ENCODE results near the gene TLK1.

Gene TLK1

GRCh38 chr2:171160119-171160955, at the start of gene TLK1:
TSS of gene TLK1 (minus strand) at chr2:171160893. CDS start at chr2:171160428, 465 bp downstream.
- peak; percentile 84 for DNase-seq

DNA sequence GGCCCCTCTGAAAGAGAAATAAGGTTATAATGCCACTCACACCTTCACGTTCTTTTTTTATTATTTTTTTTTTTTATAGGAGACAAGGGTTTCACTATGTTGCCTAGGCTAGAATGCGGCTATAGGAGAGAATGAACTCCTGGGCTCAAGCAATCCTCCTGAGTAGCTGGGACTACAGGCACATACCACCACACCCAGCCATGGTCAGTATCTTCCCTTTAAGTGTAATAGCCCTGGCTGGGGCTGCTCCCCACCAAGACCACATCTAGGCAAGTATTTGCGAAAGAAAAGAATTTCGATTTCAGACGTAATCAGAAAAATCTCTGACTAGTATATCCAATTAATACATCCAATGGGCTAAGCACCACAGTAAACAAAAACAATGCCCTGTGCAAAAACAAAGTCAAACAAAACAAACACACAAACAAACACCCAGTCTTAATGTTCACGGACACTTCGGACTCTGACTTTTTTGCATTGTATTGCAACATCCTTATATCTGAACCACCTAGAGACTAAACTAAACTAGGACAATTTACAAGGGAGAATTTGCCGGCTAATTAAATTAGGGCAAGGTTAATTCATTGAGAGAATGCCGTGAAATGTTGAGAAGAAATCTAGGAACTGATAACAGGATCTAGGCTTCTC, 49.6 kb upstream of the TLK1 start:
- DNase-seq: no peak

DNA sequence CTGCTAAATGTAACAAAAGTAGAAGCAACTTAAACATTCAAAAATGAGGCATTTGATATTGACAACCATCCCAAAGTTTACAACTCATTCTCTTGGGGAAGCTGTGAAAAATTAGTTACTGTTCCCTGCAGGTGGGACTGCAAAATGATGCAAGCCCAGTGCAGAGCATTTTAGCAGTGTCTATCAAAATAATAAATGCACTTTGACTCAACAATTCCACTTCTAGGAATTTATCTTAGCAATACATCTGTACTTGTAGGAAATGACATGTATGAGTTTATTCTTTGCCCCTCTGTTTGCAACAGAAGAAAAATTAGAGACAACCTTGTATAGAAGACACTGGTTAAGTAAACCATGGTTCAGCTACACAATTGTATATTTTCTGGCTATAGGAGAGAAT, 48.0 kb upstream of the TLK1 start:
- no peak for DNase-seq

DNA sequence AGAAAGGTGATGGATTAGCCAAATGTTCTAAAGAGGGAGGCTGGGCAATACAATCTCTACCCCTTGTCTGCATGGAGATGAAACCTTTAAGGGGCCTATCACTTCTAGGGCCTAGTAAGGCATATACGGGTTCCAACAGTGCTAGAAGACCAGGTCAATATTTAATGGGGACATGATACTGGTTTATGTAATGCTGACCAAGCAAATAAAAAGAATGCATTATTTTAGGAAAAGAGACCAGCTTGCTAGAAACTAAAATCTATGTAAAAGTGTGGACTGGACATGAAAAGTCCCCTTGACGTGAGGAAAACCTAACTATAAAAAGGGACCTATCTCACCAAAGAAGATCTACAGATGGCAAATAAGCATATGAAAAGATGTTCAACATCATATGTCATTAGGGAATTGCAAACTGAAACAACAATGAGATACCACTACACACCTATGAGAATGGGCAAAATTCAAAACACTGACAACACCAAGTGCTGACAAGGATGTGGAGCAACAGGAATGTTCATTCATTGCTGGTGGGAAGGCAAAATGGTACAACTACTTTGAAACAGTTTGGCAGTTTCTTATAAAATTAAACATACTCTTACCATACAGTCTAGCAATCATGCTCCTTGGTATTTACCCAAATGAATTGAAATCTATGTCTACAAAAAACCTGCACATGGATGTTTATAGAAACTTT, 45.9 kb upstream of the TLK1 start:
- DNase-seq: no peak

- DNase-seq: no peak
These were observed 44.9 kb upstream of the TLK1 start for GRCh38 chr2:171205551-171205950.

DNA sequence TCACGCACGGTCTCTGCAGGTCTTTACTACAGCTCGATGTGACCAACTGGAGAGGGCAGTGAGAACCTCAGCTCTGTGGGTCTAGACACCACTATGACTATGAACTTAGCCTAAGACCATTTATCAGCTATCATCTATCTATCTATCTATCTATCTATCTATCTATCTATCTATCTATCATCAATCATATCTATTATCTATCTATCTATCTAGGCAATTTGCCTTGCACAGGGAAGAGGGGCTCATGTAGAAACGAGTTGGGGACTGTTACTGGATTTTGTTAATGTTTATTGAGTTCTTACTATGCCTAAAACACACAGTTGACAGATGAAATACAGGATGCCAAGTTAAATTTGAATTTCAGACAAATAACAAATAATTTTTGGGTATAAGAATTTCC, 41.1 kb upstream of the TLK1 start:
- DNase-seq: no peak

GRCh38 chr2:171201271-171201670, 40.6 kb upstream of the TLK1 start:
- no peak for DNase-seq

GRCh38 chr2:171200469-171200868, 39.8 kb upstream of the TLK1 start:
- no peak for DNase-seq

DNA sequence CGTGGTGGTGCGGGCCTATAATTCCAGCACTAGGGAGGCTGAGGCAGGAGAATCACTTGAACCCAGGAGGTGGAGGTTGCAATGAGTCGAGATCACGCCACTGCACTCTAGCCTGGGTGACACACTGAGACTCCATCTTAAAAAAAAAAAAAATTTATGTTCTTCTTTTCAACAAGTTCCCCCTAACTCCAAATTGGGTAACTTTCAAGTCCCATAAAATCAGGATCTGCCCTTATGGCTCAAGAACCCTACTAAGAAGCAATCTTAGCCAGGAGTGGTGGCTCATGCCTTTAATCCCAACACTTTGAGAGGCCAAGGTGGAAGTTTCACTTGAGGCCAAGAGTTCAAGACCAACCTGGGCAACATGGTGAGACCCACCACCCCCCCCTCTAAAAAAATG, 30.3 kb upstream of the TLK1 start:
- no peak for DNase-seq

DNA sequence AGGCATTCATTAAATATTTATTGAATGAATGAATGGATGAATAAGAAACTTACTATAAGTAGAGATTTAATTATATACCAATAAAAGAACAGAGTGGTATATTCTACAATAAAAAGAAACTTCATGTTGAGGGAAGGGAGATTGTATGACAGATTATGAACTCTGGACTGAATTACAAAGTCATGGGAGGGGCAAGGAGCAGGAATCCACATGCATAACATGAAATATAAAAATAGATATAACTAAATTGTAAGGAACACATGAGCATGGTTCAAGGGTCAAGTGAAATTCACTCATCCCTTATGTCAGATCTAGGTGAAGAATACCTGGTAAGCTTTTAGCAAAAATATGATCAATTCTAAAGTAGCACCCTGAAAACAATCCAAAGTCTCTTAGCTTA, 27.1 kb upstream of the TLK1 start:
- no peak for DNase-seq

GRCh38 chr2:171187177-171187576, 26.5 kb upstream of the TLK1 start:
- DNase-seq: no peak

DNA sequence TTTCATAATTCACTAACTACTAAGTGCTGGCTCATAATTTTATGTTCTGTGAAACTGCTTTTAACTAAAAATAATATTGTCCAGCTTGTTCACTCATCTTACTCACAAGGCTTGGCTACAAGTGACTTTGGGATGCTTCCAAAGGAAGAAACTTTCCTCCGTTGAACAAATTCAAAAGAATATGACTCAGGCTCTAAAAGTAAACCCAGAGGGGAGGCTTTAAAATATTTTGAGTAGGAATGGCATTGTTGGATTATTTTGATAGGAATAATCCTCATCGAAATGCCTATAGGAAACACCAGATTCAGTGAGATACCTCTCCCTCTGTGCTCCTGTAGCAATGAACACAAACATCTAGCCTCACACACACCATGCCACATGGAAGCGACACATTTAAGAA, 25.2 kb upstream of the TLK1 start:
- no peak for DNase-seq

DNA sequence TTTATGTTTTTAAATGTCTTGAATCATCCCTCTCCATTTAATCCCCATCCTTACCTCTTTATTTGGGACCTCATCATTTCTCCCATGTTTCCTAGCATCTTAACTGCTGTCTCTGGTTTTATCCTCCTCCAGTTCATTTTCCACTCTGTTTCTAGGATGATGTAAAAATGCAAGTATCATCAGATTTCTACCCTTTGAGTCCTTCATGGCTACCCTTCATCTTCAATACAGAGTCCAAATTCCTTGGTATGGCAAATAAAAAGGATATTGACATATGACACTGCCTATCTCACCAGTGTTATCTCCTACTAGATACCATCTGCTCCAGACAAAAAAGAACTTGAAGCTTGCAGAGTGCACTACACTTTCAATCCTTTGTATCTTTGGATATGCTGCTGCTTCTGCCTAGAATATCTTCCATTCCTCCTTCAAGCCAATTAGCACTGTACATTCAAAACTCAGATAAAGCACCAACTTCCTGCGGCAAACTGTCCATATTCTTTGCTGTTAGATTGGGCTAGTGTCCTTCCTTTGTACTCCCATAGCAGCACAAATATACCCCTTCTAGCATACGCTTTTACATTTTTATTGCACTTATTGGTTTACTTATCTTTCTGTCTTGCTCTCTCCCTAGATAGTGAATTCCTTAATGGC, 24.6 kb upstream of the TLK1 start:
- DNase-seq: no peak

- DNase-seq: no peak
These were observed 20.7 kb upstream of the TLK1 start for GRCh38 chr2:171181064-171182049.

- no peak for DNase-seq
These were observed 19.7 kb upstream of the TLK1 start for GRCh38 chr2:171180229-171180930.

DNA sequence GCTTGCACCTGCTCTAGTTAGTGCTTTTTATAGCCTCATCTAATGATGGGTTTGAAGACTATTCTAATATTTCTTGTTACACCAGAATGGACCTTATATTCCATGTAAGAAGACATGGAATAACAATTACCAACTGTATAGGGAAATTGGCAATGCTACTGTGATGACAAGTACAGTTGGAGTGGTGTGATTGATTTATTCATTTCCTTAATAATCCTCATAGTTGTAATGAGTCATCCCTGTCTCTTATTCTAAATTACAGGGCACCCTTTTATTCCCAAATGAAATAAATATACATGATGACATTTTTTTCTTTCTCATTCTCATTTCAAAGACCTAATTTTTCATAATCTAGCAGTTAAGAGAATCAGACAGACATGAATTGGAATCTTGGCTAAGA, 18.3 kb upstream of the TLK1 start:
- no peak for DNase-seq

GRCh38 chr2:171176516-171176915, 15.8 kb upstream of the TLK1 start:
- no peak for DNase-seq

DNA sequence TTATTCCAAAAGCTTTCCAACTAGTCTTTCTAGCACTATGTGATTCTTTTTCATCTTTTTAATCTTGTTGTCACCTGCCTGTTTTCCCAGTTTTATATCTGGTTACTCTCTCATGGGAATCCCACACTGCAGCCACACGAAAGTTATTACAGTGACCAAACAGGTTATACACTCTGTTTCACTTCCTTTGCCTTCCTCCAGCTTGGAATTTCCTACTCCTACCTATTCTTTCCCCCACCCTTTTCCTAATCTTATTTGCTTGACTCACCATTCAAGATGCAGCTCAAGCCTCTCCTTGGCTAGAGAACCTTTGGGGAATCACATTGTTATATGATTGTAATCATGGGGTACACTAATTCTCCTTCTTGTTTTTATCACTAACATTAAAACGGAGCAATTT, 13.4 kb upstream of the TLK1 start:
- no peak for DNase-seq

- DNase-seq: no peak
These were observed 12.4 kb upstream of the TLK1 start for GRCh38 chr2:171173087-171173486.

DNA sequence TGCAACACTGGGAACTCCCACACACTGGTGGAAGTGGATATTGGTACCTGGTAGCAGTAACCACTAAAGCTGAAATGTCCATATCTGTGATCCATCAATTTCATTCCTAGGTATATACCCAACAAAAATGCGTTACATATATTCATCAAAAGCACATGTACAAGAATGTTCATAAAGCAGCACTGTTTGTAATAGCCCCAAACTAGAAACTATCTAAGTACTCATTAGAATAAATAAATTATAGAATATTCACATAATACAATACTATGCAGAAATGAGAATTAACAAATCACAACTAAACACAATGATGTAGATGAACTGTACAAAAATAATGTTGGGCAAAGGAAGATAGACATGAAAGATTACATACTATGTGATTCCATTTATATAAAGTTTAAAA, 11.1 kb upstream of the TLK1 start:
- no peak for DNase-seq

- DNase-seq: no peak
These were observed 9.1 kb upstream of the TLK1 start for GRCh38 chr2:171169839-171170238.

DNA sequence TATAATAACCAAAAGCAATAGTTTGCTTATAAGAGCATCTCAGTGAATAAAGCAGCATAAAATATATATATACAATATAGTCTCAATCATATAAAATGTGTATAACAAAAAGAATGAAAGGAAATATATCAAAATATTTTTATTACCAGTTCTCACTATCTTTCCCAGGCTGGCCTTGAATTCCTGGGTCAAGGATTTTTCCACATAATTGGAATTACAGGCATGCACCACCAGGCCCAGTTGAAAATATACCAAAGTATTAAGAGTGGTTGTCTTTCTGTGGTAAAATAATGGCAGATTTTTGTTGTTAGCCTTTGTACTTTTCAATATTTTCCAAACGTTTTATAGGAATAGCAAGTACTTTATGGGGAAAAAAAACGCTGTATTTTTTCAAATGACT, 8.6 kb upstream of the TLK1 start:
- DNase-seq: no peak

Data from CD4-positive, alpha-beta T cell treated with Interleukin-15 for 1 hour (primary cell).